NCI-H748 treated with DMSO at 0.1 percent for 48 hours (cell line): ENCODE data around the gene UMPS.
"Not testable (repeated sequence)": the region's sequence is repeated elsewhere in the genome, so short reads cannot be mapped to it uniquely, and the experiment has no call there.

Source experiments
- DNase-seq: peaks from one replicate; lab custom pipeline; 2025; lab: John Stamatoyannopoulos, UW

The UMPS gene

GRCh38 chr3:124780356-124780755 is 50.1 kb downstream of the UMPS start:
- no peak for DNase-seq

GRCh38 chr3:124780761-124781475 is 50.7 kb downstream of the UMPS start:
- DNase-seq: no peak

GRCh38 chr3:124781476-124782376 is 51.5 kb downstream of the UMPS start:
- DNase-seq: no peak

GRCh38 chr3:124782377-124782712 is 52.1 kb downstream of the UMPS start:
- DNase-seq: not testable (repeated sequence)

- no peak for DNase-seq
Measured at GRCh38 chr3:124783696-124784095, 53.4 kb downstream of the UMPS start.

DNA sequence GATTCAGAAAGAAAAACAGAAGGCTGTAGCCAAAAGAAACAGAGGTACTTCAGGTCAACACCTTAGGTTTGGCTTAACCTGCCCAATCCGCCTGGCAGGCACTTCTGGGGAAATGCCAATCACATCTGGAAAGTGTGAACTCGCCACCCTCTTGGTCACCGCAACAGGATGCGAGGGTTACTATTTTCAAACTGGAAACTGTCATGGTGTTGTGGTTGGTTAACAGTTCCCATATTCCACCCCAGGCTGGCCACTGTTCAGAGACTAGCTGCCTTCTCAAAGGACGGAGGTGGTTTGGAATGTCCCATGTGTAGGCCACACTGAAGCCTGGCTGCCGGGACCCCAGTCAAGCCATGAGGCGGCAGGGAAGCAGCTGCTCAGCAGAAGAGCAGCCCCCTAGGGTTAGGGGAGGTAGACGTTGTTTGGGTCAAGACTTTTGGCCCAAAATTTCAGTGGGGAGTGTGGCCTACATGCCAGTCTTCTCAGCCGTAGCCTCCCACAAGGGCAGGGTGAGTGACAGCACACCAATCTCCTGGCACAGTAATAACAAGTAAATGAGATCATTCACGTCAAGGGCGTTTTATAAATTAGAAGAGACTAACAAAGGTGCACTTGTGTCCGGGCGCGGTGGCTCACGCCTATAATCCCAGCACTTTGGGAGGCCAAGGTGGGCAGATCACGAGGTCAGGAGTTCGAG is 54.6 kb downstream of the UMPS start:
- DNase-seq: no peak

- no peak for DNase-seq
Measured at GRCh38 chr3:124785973-124786372, 55.7 kb downstream of the UMPS start.

DNA sequence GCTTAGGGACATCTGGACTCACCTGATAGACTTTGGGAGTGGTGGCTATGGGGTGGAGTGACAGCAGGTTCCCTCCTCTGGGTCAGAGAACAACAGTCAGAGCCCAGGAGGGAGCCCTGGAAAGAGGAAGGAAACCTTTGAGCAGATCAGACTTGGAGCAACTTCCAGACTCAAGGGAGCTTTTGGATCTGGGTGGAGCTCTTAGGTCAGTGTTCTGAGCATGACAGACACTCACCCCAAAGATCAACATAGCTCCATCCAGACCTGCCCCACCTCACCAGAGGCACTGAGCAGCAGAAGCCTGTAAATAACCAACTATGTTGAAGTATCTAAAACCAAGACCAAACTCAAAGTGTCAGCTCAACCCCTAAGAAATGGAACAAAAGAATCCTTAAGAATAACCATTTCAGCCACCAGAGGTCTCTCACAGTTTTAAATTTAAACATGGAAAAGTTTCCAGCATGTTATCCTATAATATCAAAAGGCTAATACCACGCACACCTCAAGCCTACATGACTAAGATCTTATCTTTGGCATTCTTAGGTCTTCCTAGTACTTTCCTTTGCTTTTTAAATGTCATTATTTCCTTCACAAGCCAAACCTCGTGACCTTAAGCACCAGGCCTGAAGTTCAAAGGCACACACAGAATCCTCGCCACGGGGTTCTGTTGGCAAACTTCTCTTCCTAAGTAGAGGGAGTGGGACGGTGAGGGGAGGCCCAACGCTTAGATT is 56.4 kb downstream of the UMPS start:
- no peak for DNase-seq

GRCh38 chr3:124787476-124788195 is 57.4 kb downstream of the UMPS start:
- no peak for DNase-seq

- no peak for DNase-seq
Measured at GRCh38 chr3:124788254-124788745, 58.0 kb downstream of the UMPS start.

DNA sequence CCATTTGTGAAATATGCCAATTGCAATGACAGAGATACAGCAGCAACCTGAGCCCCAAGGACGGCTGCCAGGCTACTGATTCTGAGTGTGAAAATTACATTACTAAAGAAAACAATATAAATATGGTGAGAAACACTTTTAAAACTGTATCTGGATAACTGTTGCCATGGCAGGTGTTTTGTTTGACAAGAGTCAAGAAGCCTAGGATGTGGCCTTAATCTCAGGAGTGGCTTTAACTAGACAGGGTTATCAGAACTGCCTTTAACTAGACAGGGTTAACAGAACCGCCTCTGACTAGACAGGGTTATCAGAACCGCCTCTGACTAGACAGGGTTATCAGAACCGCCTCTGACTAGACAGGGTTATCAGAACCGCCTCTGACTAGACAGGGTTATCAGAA is 58.9 kb downstream of the UMPS start:
- DNase-seq: not testable (repeated sequence)

GRCh38 chr3:124791142-124791541 is 60.9 kb downstream of the UMPS start:
- DNase-seq: no peak

DNA sequence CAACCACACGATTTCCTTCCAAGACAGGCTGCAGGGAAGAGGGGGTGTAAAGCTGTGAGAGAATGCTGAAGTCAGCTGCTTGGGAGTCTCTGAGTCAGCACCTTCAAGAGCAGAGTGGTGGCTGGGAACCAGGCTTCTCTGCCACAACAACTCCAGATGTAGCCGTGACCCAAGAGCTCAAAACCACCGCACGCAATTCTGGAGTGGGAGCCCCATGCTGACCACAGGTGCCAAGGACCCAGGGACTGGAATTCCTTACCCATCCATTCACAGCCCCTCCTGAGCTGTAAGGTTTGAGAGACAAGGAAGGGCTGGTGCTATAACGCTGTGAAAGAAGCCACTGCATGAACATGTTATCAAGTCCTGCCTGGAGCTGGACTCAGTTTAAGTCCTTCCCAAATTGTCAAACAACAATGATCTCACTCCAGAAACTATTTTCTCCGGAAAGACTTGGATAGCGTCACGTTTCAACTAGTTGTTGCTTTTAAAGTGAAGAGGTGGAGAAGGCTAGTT is 61.4 kb downstream of the UMPS start:
- DNase-seq: no peak

- DNase-seq: no peak
Measured at GRCh38 chr3:124792341-124793040, 62.2 kb downstream of the UMPS start.

DNA sequence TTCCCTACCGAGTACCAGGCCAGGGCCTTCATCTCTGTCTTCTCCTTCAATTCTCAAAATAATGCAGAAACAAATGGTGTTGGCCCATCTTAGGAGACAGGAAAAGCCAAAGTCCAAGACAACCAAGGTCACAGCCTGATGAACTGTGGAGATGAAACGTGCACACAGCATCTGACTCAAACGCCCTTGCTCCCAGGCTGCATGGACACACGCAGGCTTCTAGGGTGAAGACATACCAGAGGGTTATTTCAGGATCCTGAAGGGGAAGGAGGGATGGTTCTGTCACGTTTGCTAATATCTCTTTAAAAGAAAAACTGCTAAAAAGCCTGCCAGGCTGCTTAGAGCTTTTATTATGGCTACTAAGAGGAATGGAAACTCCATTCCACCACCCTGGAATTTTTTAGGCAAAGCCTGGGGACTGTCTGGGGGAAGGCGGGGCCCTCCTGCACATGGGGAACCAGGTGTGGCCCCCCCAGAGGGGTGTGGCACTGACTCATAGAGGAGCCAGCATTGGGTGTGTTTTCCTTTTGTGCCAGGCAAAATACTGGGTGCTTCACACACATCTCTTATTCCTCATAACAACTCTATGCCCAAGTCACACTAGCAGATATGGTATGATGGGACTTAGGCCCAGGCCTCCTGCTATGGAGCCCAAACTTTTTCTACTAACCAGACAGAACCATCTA is 62.9 kb downstream of the UMPS start:
- DNase-seq: no peak

GRCh38 chr3:124796477-124796876 is 66.2 kb downstream of the UMPS start:
- DNase-seq: no peak

DNA sequence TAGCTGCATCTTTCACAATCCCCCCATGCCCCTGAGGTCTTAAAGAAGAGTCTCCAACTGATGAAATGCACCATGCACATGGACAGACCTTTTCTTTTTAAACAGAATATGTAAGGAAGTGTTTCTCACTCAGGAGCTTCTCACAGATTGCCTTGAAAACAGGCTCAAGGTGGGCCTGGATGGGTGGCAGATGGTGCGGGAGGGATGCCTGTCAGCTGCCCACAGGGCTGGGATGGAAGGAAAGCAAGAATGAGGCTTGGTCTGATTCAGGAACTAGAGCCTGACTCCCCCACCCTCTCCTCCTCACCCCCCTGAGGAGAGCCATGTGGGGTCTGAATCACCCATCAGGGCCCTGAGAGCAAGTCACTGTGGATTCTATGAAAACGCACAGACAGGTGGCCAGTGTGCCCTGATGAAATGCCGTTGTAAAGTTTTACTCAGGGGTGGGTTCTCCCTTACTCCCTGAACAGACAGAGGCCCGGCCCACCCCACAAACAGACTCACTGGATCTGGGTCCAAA is 67.2 kb downstream of the UMPS start:
- DNase-seq: no peak
